HUDEP-2 (cell line): ENCODE results near the gene PHLPP1.
A peak's percentile ranks its signal among the peaks of the same experiment; 100 is the strongest.

Source experiments
- DNase-seq, 76 experiments: peaks; one replicate each; lab custom pipeline; 2025; ENCODE audit not compliant: unreplicated experiment in 76 of 76; lab: John Stamatoyannopoulos, UW

Gene PHLPP1

GRCh38 chr18:62974928-62975675 lies 259.8 kb downstream of the PHLPP1 start:
- no peak for DNase-seq

GRCh38 chr18:62975785-62976184 lies 260.4 kb downstream of the PHLPP1 start:
- DNase-seq: no peak

DNA sequence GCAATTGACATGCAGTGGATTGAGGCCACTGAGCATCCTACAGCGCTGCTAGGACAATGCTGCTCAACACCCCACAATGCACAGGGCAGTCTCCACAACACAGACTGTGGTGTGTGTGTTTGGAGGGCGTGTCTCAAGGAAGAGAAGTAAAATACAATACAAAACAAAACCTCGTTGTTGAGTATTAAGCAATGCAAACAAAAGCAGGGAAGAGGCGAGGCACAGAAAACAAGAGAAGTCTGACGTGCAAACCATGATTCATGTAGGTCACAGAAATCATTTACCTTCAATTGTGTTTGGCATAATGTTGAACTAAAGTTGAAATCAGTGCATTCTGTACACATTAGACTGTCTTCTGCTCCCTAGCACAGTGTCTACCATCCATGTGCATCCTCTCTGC lies 260.9 kb downstream of the PHLPP1 start:
- no peak for DNase-seq

DNA sequence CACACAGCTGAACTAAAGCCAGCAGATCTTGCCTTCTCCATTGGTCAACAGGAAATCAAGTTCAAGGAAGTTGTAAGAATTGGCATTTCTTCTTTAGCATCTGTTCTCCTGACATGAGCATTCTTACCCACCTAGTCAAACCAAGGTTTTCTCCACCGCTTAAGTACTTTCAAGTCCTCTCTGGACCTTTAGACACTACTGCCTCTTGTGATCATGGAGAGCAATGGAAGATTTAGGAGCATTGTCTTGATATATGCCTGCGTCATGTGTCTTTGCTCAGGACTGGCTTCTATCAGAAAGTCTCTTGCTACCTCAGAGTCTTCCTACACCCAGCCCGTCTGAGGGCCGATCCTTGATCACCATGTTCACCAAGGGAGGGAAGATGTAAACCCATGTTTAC lies 262.2 kb downstream of the PHLPP1 start:
- no peak for DNase-seq

GRCh38 chr18:62978251-62979049 lies 263.1 kb downstream of the PHLPP1 start:
- no peak for DNase-seq

- DNase-seq: no peak
Measured at GRCh38 chr18:62979176-62979575, 263.8 kb downstream of the PHLPP1 start.

DNA sequence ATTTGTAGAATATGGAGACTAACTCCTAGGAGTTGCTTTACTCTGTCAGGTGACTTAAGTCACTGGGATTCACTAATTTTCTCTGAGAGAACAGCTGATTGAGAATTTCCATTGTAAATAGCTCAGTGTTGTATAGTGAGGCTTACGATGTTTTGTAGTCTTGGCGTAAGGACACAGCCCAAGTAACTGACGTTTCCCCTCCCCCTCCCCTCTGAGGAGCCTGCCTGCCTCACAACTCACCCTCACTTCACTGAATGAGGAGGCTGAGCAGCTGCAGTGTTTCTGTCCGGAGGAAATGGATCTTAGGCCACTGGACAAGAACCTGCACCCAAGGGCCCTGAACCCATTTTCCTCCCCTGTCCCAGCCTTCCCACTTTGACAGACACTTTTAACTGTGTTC lies 264.6 kb downstream of the PHLPP1 start:
- DNase-seq: no peak

DNA sequence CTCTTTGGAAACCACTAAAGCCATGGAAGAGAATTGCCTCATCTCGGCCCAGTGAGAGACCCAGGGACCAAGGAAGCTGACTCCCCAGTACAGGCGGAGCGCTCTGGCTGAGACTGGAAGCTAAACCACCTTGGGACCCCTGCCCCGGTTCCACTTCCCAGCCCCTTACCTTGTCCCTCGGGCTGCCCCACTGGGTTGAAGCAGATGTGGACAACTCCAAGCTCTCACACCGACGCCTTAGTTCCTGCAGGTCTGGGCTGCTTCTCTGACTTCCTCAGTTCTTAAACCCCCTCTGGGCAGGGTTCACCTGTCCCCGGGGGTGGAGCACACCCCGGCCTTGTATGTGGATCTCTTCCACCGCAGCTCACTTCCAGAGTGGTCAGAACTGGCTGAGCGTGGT lies 266.2 kb downstream of the PHLPP1 start:
- DNase-seq: no peak

DNA sequence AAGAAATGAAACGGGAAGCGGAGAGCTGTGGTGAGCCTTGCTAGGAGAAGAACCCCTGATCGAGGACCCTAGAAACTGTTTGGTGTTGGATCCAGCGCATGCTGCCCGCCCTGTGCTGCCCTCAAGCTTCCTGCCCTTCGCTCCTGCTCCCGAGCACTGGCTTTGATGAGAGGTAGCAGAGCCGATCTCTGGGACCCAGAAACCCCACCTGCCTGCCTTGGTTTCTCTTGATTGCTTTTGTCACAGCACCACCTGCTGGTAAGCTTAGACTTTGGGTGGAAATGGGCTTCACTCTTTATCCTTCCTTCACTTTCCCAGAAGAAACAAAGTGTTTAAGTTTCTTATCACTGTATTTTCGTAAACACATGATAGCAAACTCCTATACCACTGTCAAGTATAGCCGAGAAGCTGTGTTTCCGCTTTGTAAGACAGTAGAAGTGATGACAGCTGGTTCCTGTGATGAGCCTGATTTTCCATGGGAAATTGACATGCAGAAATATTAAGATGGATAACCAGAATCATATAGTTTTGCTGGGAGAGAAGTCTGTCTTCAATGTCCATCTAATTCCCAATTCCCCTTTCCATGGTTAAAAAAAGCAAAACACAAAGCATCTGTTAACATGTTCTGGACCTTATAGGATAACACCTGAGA lies 267.4 kb downstream of the PHLPP1 start:
- peak in 27 of 76 experiments; percentile 5 to 55 (median 17) for DNase-seq

GRCh38 chr18:62984656-62985315 lies 269.4 kb downstream of the PHLPP1 start:
- no peak for DNase-seq

- no peak for DNase-seq
Measured at GRCh38 chr18:62986490-62986889, 271.1 kb downstream of the PHLPP1 start.

- no peak for DNase-seq
Measured at GRCh38 chr18:62987055-62987830, 271.9 kb downstream of the PHLPP1 start.

- no peak for DNase-seq
Measured at GRCh38 chr18:62987859-62988258, 272.5 kb downstream of the PHLPP1 start.

- DNase-seq: no peak
Measured at GRCh38 chr18:62988471-62988870, 273.1 kb downstream of the PHLPP1 start.

DNA sequence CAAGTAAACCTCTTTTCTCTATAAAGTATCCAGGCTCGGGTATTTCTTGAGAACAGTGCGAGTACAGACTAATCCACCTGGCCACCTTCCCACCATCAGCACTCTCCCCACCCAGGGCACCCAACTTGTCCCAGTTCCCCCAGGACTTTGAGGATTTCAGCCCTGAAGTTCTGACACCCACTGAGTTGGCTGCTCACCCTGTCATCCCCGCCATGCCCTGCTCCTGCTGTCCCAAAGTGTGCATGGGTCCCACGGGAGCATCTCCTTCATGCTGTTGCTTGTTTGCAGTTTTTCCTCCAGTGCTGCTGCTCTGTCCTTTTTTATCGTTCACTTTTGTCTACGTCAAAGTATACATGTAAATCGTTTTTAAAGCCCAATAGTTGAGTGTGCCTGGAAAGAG lies 273.9 kb downstream of the PHLPP1 start:
- DNase-seq: no peak

- no peak for DNase-seq
Measured at GRCh38 chr18:62990653-62991052, 275.3 kb downstream of the PHLPP1 start.

GRCh38 chr18:62991389-62991788 lies 276.0 kb downstream of the PHLPP1 start:
- no peak for DNase-seq

- no peak for DNase-seq
Measured at GRCh38 chr18:62991959-62992358, 276.6 kb downstream of the PHLPP1 start.

DNA sequence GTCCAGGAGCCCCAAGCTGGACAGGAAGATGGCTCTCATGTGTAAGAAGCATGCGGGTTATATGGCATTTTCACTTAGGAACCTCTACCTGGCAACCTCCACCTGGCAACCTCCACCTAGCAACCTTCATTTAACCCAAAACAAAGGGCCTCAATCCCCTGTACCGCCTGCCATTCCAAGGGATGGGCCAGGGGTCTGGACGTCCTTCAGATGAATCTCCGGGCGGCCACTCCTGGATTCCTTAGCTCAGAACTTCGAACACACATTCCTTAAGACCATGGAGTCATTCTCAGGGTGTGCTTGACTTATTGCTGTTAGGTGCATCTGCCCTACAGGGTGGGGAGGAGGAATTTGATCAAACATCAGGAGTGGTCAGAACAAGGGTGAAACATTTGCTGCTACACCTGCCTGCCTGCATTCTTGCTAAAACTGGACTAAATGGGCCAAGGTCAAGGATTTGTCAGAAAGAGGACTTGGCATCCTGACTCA lies 277.6 kb downstream of the PHLPP1 start:
- no peak for DNase-seq

DNA sequence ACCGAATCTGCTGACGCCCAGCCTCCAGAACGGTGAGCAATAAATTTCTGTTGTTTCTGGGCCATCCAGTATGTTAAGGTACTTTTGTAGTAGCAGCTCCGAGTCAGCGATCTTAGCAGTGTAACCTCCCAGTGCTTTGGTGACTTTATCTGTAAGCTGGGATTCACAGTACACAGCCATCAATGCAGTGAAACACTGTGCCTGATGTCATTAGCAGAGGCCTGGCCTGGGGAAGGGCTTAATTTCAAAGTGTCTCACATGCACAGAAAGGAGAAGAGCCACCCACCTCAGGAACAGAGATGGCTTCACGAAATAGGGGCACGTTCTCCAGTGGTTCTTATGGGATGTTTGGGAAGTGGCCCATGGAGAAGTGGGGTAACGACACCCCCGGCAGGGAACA lies 281.2 kb downstream of the PHLPP1 start:
- no peak for DNase-seq
